ENCODE measurements around the gene GPC3.
"Not testable (repeated sequence)": the region's sequence is repeated elsewhere in the genome, so short reads cannot be mapped to it uniquely, and the experiment has no call there.

The GPC3 gene

DNA sequence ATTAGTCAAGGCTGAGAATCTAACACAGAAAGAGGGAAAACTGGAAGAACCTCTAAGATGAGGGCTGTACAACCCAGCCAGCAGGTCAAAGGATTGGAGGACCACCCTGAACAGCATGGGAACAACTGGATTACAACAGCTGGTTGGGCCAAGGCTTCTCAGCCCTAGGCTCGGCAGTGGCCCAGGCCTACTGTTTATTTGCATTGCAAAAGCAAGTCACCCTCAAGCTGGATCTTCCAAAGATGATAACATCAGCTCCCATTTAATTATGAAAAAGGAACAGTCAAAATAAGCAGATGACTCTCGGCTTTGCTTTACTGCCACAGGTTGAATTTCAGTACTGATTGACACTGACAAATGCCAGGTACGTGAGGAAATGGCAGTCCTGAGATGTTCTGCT is 61.8 kb downstream of the GPC3 start:
- no peak for DNase-seq

DNA sequence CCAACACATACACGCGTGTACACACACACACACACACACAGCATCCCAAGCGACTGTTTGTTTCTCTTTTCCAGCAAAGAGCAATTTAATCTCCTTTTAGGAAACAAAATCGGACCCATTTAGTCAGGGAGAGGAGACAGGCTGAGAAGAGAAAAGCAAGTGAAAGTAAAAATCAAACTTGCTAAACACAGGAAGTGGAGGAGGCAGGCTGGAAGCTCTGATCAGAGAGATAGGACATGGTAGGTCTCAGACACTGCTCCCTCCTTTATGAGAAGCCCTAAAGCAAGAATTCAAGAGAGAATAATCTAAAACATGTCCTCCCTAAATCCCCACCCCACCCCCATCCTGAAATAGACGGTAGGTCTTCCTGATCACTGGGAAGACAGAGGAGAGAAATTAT is 62.3 kb downstream of the GPC3 start:
- DNase-seq = no peak

DNA sequence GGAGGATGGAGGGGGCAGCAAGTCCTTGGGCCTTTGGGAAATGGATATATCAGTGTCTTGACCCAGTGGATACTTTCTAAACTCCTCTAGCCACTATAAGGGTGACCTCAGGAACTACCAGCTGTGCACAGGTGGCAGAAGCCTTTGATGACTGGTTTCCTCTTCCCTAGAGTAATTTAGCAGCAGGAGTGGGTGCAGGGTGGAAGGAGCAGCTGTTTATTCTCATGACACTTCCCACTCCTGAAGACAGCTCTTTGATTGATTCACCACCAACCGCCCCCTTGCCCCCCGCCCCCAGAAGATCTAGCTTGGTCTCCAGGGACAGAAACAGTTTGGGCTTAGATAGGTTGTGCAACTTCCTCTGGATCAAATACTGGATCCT is 63.0 kb downstream of the GPC3 start:
- no peak for DNase-seq

DNA sequence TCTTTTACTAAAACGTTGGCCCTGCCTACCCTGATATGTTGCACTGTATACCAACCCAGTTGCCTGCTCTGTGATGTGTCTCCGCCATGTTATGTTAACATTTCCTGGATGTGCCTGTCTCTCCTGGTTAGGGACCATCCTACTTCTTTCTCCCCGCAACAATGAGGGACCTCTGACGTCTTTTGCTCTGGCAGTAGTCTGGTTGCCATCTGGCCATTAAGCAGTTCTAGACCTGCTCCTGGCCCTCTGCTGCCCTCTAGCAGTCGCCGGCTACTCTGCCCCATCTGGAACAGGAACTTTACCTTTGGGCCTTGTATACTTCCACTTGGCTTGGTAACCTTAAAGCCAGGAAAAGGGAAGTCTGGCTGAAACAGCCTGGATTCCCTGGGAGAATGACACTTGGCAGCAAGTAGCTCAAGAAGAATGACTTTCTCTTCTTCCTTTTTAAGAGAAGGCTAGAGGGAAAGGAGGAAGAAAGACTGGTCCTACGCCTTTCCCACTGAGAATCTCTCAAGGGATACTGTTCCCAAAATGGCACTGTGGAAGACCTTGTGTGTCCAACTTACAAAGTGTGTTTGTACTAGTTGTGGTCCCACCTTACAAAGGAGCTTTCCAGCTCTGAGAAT is 63.5 kb downstream of the GPC3 start:
- DNase-seq = peak; percentile 10

DNA sequence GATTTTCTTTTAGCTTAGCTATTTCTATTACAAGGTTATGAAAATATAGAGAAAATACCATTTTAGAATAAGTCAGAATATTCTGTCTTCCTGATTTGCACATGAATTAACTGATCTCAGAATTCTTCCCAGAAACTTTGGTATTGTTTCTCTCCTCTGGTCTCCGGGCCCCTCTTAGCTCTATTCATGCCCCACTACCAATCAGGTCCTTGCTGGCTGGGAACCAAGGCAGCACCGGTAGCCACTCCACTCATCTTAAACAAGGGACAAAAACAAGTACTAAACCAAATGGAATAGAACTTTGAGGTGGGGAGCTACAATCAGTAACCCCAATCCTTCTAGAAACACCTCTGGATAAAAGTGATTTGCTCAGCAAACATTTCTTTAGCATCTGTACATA is 64.3 kb downstream of the GPC3 start:
- no peak for DNase-seq

DNA sequence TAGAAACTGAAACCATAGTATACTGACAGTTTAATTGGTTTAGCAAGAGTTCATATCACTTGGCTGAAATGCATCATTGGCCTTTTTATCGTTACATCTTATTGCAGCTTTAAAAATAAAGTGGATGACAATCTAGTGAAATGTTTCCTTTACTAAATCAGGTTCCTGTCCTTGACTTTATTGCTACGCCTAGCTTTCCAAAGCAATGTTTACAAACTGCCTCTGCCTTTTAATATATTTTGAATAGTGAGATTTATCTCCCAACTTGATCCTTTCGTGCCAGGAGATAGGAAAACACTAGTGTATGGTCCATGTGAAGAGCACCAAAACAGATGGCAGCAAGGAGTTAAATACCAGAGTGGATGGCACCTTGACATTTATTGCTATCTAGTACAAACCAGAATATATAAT is 67.0 kb downstream of the GPC3 start:
- DNase-seq = no peak

DNA sequence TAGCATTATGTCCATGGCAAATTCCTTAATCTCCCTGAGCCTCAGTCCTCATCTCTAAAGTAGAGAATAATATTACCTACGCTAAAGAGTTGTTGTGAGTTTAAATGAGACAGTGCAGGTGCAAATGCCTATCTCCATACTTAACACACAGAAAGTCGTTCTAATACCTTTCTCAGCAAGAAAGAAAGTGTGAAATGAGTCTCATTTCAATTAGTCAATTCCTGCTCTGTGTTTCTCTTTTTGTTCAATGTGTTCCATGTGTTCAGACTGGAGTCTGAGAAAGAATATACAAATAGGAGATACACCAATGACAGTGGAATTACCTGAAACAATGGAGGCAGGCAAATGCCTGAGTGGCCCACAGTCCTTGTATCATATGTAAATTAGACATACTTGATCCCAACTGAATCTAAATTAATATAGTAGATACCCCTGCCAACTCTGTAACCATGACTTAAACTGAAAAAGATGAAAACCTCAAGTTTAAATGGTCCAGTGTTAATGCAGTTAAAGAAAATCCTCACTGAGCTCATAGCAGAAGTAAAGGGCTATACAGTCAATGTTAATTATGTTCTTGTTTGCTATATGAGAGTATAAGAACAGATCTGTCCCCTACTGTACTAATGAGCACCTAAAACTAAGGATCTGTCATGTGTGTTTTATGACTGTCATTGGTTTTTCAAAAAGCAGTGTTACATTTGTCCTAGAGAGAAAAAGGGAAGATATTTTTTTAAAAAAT is 68.2 kb downstream of the GPC3 start:
- DNase-seq = no peak

DNA sequence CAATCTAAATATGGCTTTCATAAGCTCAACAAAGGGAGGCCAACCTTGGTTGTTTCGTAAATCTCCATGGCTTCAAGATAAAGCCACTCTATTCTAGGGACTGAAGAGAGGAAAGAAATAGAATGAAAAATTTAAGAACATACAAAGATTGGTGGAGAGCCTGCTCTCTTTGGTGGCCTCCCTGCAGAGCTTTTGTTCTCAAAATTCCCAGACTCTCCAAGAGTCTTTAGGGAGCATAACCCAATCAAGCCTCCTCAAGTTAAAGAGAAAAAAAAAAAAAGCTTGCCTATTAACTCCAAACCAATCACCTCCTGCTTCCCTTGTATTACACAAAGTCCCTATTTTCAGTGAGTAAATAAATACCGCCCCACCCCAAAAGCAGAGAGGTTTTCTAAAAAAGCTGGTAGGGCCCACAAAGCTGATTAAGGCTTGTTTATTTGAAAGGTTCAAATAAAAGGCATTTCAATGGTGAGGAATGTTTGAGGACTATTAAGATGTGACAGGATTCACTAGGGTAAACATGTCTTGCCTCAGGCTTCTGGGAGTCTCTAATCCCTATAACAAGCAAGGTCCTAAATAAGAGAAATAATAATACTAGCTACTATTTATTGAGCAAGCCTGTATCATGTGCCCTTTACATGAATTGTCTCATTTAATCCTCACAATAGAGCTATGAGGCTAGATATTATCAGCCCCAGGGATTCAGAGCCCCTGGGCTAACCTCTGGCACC is 71.6 kb downstream of the GPC3 start:
- no peak for DNase-seq

DNA sequence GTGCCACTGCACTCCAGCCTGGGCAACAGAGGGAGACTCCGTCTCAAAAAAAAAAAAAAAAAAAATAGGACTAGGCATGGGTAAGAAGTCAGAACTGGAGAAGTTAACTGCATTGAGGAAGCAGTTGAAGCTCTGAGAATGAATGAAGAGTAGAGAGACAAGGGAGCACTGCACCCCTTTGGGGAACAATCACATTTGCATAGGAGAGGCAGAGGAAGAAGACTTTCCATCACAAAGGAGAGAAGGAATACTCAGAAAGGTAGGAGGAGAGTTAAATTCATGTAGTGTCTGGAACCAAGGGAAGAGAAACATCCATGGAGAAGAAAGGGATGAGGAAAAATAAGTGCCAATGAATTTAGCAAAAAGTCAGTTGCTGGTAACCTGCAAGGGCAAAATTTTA is 72.4 kb downstream of the GPC3 start:
- DNase-seq = no peak

DNA sequence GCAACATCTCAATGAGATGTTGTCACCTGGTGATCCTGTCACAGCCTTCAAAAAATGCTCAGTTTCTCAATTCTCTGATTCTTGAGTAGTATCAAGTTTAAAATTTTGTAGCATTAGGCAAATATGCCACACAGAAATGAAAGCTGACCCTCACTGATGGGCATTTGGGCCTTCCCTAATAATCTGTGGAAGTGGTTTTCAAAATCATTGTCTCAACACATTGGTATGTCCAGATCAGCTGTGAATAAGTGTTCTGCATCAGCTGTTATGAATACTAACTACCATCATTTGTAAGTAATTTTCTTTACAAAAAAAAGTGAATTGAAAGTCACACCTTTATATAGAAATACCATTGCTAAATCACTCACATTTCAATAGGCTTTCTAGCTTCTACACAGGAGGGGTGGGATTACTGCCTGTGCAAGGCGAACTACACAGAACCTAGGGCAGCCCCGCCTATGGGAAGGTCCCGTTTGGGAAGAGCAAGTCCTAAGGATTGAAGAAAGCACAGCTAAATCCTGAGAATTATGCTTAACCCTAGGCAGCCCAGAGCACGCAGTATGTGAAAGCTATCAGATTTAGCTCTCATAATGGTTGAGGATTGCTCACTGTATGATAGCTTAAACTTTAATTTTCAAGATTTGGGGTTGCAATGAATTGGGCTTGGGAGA is 73.4 kb downstream of the GPC3 start:
- no peak for DNase-seq

DNA sequence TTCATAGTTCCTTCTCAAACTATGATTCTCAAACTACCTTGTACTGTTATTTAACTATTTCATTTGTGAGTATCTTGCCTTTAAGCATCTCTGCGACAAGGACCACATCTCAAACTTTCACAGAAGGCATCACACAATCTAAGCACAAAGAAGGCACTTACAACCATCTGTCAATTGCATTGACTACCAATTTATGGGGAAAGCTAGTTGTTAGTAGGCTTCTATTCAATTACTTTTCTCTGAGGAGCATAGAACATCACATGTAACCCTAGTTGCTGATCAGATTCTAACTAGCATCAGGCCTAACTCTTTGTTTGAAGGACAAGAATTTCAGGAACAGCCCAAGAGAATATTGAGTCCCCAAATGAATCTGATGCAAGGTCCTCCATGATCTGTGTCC is 74.9 kb downstream of the GPC3 start:
- DNase-seq = no peak

DNA sequence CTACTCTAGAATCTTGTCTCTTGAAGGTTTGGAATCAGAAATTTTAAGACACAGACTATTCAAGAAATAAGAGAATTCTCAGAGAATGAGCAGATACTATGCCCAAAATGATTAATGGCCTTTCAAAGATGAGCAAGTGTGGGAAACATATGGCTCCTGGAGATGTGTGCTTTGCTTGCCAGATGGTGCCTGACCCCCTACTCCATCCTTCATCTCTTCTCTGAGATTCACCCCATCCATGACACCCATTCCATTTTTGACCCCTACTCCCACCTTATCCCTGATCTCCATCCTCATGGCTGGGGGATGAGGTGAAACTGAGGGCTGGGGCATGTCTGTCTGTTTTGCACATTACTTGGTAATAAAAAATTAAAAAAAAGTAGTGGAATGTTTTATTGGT is 75.5 kb downstream of the GPC3 start:
- no peak for DNase-seq

DNA sequence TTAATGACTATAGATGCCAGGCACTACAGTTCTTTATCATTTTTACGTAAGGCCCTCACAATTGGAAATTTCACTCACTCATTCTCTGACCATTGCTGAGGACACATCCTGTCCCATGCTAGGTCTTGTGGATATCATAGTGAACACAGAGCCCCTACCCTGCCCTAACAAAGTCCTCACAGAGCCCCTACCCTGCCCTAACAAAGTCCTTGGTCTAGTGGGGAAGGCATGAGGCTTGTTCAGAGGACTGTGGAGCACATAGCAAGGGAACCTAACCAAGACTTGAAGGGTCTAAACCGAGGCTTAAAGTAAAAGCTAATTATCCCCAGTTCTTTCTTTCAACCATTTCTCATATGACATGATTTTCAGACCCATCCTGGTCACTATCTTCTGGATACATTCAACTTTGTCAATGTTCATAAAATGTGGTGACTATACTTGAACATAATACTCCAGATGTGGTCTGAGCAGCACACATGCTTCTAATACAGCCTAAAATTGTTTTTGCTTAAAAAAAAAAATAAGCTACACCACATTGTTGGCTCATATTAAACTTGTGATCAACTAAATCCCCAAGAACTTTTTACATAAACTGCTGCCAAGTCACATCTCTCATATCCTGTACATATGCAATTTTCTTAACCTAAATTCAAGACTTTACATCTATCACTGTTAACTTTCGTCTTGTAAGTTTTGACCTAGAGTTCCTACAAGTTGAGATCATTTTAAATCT is 77.0 kb downstream of the GPC3 start:
- DNase-seq = no peak

DNA sequence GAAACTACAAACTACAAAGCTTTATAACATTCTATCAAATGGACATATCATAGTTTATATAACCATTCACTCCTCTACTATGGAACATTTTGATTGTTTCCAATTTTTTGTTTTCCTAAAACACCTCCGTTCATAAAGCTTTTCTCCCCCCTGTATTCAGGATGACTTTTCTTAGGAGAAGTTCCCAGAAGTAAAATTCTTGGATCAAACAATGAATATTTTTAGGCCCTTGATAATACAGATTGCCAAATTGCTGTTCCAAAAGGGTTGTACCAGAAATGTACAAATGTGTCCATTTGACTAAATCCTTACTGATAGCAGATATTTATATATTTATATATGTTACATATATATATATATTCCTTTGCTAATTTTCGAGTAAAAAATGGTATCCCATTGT is 77.8 kb downstream of the GPC3 start:
- no peak for DNase-seq

DNA sequence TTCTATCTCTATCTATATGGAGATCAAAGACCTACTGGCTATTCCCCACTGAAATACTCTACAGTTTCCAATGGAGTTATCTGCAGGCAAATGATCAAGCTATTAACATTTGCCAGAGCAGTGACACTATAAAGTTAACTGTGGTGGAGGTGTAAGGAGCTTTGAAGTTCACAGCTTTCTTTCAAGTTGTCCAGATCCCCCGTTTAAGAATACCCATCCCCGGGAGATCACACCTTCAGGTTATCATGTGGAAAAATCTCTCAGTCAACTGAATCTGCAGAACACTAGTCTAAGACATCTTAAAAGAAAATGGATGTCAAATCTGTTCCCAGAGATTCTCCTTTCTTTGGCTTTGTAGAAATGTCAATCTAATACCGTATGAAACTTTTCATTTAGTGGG is 80.1 kb downstream of the GPC3 start:
- no peak for DNase-seq

DNA sequence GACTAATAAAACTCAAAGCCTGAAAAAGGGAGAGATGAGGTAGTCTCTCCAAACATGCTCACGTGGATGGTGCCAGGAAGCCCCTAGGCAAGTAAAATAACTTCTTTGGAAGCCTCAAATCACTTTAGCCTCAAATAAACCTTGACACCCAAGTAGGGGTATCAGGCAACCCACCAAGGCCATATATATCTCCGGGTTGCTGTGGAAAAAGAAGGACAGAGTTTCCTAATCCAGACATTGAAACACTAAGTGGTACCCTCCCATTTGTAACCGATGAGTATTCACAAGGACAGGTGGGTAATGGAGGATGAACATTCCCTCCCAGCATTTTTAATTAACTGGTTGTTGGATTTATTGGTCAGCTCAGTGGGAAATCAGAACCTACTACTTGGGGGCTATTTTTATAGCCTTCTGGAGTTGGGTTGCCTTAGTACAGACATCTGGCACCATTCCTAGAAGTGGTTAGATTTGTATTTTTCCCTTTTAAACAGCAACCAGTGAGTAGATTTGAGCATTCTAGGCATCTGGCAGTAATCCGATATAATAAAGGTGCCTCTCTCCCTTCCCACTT is 87.7 kb downstream of the GPC3 start:
- no peak for DNase-seq

DNA sequence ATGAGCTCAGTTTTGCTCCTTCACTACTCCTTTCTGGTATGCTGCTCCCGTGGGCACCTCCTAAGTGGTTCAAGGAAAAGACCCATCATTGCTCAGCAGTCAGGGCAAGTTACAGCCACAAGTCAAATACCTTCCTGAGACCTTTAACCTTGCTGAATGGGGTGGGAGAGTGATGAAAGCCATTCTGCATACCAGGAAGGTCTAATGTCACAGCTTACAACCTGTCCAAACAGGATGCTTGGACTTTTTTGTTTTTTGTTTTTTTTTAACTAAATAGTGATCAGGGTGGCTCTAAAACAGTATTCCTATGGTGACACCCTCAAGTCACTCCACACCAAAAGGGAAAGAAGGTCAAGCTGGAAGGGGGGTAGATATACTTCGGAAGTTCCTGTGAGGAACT is 93.1 kb downstream of the GPC3 start:
- DNase-seq = no peak

DNA sequence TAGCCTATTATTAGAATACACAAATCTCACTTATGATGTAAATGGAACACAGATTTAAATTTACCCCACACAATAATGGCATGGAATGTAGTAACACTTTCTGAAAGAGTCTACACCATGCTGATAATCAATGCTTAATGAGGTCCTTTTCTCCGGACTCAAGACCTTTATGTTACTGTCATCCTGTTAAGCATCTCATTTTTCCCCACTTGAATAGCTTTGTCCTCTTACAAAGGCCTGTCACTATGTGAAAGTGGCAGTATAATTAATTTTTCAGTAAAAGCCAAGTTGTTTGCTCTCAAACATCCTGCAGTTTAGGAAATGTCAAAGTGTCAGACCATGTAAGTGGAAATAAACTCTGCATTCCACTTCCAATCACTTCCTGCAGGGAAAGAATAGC is 96.4 kb downstream of the GPC3 start:
- DNase-seq = no peak

DNA sequence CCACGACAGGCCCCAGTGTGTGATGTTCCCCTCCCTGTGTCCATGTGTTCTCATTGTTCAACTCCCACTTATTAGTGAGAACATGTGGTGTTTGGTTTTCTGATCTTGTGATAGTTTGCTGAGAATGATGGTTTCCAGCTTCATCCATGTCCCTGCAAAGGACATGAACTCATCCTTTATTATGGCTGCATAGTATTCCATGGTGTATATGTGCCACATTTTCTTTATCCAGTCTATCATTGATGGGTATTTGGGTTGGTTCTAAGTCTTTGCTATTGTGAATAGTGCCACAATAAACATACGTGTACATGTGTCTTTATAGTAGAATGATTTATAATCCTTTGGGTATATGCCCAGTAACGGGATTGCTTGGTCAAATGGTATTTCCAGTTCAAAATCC is 97.3 kb downstream of the GPC3 start:
- DNase-seq = not testable (repeated sequence)

DNA sequence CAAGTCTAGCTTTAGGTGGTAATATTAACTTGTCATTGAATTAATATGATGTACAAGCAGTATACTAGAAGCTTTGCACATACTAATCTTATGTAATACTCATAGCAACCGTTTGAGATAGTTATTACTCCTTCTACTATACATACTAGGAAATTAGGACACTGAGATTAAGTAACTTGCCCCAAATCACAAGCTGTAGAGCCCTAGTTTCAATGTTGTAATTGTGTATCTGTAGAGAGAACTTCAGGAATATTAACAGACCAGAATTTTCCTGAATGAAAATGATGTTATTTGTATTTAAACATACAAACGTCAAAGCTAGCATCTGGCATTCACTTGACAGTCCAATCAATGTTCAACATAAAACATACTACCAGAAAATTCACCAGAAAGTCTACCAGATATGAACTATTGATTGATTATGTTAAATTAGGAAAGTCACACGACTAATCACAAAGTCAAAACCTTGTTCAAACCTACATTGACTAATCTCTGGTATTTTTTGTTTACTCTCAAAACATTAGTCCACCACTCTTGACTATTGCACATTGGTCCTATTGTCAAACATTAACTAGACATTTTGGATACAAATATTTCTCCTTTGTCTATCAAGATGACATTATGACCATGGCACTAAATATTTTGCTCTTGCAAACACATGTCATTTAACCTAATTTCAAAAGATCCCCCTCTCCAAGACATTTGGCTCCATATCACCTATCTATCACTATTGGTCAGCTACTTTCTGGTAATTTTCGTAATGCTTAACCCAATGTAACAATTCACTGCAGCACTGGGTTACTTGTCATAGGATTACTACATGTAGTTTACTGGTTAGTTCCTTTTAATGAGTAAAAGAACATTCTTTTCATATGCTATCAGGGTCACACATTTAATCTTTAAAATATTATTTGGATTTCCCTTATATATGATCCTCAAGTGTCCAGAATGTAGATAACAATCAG is 100.7 kb downstream of the GPC3 start:
- no peak for DNase-seq

DNA sequence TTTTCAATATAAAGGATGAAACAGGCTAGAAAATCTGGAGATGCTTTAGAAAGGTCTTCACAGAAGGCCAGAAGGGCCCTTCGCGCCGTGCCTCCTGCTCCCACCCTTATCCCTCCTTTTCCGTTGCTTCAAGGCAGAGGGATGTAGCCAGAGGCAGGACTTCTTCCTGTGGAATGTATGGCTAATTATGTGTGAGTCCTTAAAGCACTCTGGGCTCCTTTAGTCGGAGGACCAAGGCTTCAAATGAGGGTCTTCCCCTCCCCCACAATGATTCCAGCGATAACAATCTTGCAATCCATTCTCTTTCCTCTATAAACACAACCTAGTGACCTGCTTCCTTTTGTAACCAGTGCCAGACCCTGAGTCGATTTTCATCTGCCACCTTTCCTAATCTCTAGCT is 103.5 kb downstream of the GPC3 start:
- DNase-seq = no peak

DNA sequence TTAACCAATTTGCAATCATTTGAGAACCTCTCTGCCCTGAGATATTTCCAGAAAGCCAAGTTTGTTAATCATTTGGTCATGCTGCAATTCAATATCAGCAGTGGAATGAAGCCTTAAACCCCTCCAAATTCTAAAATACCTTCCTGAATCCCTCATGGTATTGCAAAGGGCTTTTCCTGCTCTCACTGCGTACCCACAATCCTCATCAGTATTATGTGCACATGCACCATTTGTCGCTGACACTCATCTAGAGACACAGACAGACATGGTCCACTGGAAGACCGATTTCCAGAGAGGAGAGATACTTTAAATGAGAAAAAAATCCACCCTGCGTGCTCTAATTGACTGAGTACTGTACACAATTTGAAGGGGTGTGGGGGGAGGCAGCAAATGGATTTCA is 104.4 kb downstream of the GPC3 start:
- DNase-seq = no peak

Measured in stimulated activated CD4-positive, alpha-beta T cell treated with anti-CD3 and anti-CD28 coated beads, Interleukin-4, amount 100 ng/mL, for 24 hours (primary cell).